Activated naive CD8-positive, alpha-beta T cell treated with anti-CD3 and anti-CD28 coated beads, Interleukin-2, amount 50 U/mL, for 24 hours (primary cell): ENCODE measurements around the gene FOXM1.
A peak's percentile ranks its signal among the peaks of the same experiment; 100 is the strongest.

Source experiments
- ATAC-seq: fragments of 150-1000 bp; cut with Tn5 transposase; one replicate; pipeline ENCODE4 v1.10.0; 2021
- DNase-seq: peaks from one replicate; pipeline ENCODE4 v3.0.0; 2021
- H3K27ac Mint-ChIP-seq: one replicate; pipeline ENCODE4 v1.8.0; 2021; ENCODE audit warnings: mild to moderate bottlenecking, mixed read lengths
- H3K27me3 Mint-ChIP-seq: one replicate; pipeline ENCODE4 v1.8.0; 2021; ENCODE audit warnings: mixed read lengths
- H3K36me3 Mint-ChIP-seq: one replicate; pipeline ENCODE4 v1.8.0; 2021; ENCODE audit warnings: low read depth, mixed read lengths
- H3K4me1 Mint-ChIP-seq: one replicate; pipeline ENCODE4 v1.8.0; 2021; ENCODE audit warnings: mixed read lengths
- H3K4me3 Mint-ChIP-seq: one replicate; pipeline ENCODE4 v1.8.0; 2021; ENCODE audit warnings: mild to moderate bottlenecking, moderate library complexity, mixed read lengths
- H3K9me3 Mint-ChIP-seq: one replicate; pipeline ENCODE4 v1.8.0; 2021; ENCODE audit warnings: mixed read lengths

The FOXM1 gene

GRCh38 chr12:2877047-2877952 lies at the start of gene FOXM1, which contains the start of gene RHNO1:
FOXM1 (minus strand) TSS chr12:2877174; CDS start chr12:2874478, 2,696 bp downstream.
RHNO1 (plus strand) TSS chr12:2877223; CDS start chr12:2885367, 8,144 bp downstream.
- Mint-ChIP-seq H3K4me3 (peak within 1 kb of the TSS; percentile 99), H3K36me3 (peaks cover 43% of the 10 kb centered on the region), H3K4me1 (peaks cover 34% of the 10 kb centered on the region), H3K27ac (peak within 1 kb of the TSS; percentile 97), H3K9me3 (no peaks in the 10 kb centered on the region), H3K27me3 (no peaks in the 10 kb centered on the region)
- DNase-seq (peak; percentile 88), ATAC-seq (peak; percentile 76)

- H3K27me3 Mint-ChIP-seq = no peaks in the 10 kb centered on the region
- peaks cover 10% of the 10 kb centered on the region for H3K36me3 Mint-ChIP-seq
- H3K9me3 Mint-ChIP-seq = no peaks in the 10 kb centered on the region
- DNase-seq = no peak
- H3K4me3 Mint-ChIP-seq = no peak overlapping the region
- no peak overlapping the region for H3K27ac Mint-ChIP-seq
- no peak for ATAC-seq
- H3K4me1 Mint-ChIP-seq = peaks cover 4% of the 10 kb centered on the region
These were observed 48.5 kb upstream of the FOXM1 start for GRCh38 chr12:2925322-2925995.

DNA sequence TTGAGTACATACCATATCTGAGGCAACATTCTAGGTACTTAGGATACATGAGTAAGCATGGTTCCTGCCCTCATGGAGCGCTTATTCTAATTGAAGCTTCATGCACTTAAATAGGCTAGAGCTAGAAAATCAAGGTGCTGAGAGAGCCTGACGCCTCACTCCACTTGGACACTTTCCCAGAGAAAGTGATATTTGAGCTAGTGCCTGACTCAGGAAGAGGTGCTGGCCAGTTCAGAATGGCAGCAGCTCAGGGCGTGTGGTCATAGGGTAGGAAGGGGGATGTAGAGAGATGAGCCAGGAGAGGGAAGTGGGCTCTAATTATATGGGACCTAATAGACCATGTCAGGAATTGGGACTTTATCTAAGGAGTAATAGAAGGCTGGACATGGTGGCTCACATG lies 47.0 kb upstream of the FOXM1 start:
- Mint-ChIP-seq H3K36me3 (peaks cover 8% of the 10 kb centered on the region), H3K27me3 (no peaks in the 10 kb centered on the region), H3K9me3 (no peaks in the 10 kb centered on the region), H3K27ac (no peak overlapping the region), H3K4me1 (peaks cover 4% of the 10 kb centered on the region), H3K4me3 (no peak overlapping the region)
- DNase-seq (no peak), ATAC-seq (no peak)

GRCh38 chr12:2923057-2923456 lies 46.1 kb upstream of the FOXM1 start:
- no peaks in the 10 kb centered on the region for H3K9me3 Mint-ChIP-seq
- peaks cover 4% of the 10 kb centered on the region for H3K4me1 Mint-ChIP-seq
- H3K36me3 Mint-ChIP-seq = peaks cover 8% of the 10 kb centered on the region
- H3K4me3 Mint-ChIP-seq = no peak overlapping the region
- no peak overlapping the region for H3K27ac Mint-ChIP-seq
- DNase-seq = no peak
- H3K27me3 Mint-ChIP-seq = no peaks in the 10 kb centered on the region
- ATAC-seq = no peak

- Mint-ChIP-seq H3K27me3 (no peaks in the 10 kb centered on the region), H3K36me3 (peaks cover 8% of the 10 kb centered on the region), H3K9me3 (no peaks in the 10 kb centered on the region), H3K4me3 (no peak overlapping the region), H3K4me1 (peaks cover 4% of the 10 kb centered on the region), H3K27ac (no peak overlapping the region)
- DNase-seq (no peak), ATAC-seq (no peak)
These were observed 45.4 kb upstream of the FOXM1 start for GRCh38 chr12:2922329-2922728.

- H3K4me1 Mint-ChIP-seq = no peaks in the 10 kb centered on the region
- no peak for ATAC-seq
- no peak overlapping the region for H3K4me3 Mint-ChIP-seq
- no peak for DNase-seq
- H3K27ac Mint-ChIP-seq = no peak overlapping the region
- H3K36me3 Mint-ChIP-seq = peaks cover 10% of the 10 kb centered on the region
- no peaks in the 10 kb centered on the region for H3K9me3 Mint-ChIP-seq
- no peaks in the 10 kb centered on the region for H3K27me3 Mint-ChIP-seq
These were observed 42.3 kb upstream of the FOXM1 start for GRCh38 chr12:2919249-2919648.

DNA sequence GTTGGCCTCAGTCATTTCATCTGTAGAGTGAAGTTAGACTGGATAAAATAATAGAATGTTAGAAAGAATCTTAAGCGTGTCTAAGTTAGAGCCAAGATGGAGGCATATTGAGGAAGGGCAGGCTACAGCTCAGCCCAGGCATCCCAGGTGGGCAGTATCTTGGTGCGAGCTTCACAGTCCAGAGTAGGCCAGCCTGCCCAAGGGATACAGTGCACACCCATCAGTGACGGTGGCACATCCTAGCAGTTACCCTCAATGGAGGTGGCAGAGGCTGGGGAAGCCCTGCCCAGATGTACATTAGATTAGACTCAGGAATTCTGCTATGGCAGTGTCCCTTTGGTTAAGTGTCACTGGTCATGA lies 35.2 kb upstream of the FOXM1 start:
- no peak overlapping the region for H3K4me3 Mint-ChIP-seq
- H3K4me1 Mint-ChIP-seq = no peaks in the 10 kb centered on the region
- no peaks in the 10 kb centered on the region for H3K9me3 Mint-ChIP-seq
- DNase-seq = no peak
- H3K36me3 Mint-ChIP-seq = peaks cover 8% of the 10 kb centered on the region
- ATAC-seq = no peak
- no peak overlapping the region for H3K27ac Mint-ChIP-seq
- no peaks in the 10 kb centered on the region for H3K27me3 Mint-ChIP-seq

DNA sequence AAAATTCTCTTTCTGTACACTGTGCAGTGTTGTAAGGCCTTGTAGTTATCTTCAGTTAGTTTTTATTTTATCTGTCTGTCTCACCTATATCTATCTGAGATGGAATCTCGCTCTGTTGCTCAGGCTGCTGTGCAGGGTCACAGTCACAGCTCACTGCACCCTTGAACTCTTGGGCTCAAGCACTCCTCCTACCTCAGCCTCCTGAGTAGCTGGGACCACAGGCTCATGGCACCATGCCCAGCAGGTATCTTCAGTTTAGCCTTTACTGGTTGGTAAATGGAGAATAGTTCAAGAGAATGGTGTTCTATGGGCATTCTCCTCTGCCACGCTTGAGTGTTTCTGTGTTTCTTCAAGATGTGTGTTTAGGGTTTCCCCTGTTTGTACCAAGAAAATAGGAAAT lies 27.3 kb upstream of the FOXM1 start:
- no peak for DNase-seq

GRCh38 chr12:2902272-2902880 lies 25.4 kb upstream of the FOXM1 start:
- H3K27ac Mint-ChIP-seq = no peak overlapping the region
- no peaks in the 10 kb centered on the region for H3K4me1 Mint-ChIP-seq
- H3K36me3 Mint-ChIP-seq = no peaks in the 10 kb centered on the region
- DNase-seq = no peak
- H3K4me3 Mint-ChIP-seq = no peak overlapping the region
- H3K27me3 Mint-ChIP-seq = no peaks in the 10 kb centered on the region
- H3K9me3 Mint-ChIP-seq = no peaks in the 10 kb centered on the region
- no peak for ATAC-seq

More for the DNA sequence above, 27.3 kb upstream of the FOXM1 start:
- no peak overlapping the region for H3K27ac Mint-ChIP-seq
- no peak overlapping the region for H3K4me3 Mint-ChIP-seq
- H3K4me1 Mint-ChIP-seq = no peaks in the 10 kb centered on the region
- no peaks in the 10 kb centered on the region for H3K36me3 Mint-ChIP-seq
- no peaks in the 10 kb centered on the region for H3K27me3 Mint-ChIP-seq
- no peaks in the 10 kb centered on the region for H3K9me3 Mint-ChIP-seq
- no peak for ATAC-seq

DNA sequence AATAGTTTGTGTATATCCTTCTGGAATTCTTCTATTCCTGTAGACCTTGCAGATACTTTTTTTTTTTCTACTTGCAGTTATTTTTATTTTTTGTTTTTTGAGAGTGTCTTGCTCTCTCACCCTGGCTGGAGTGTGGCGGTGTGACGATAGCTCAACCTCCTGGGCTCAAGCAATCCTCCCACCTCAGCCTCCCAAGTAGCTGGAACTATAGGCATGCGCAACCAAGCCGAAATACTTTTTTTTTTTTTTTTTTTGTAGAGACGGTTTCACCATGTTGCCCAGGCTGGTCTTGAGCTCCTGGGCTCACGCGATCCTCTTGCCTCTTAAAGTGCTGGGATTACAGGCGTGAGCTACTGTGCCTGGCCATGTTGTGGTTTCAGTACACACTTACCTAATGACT lies 23.7 kb upstream of the FOXM1 start:
- ATAC-seq = no peak
- no peak overlapping the region for H3K27ac Mint-ChIP-seq
- no peaks in the 10 kb centered on the region for H3K36me3 Mint-ChIP-seq
- H3K4me1 Mint-ChIP-seq = no peaks in the 10 kb centered on the region
- H3K9me3 Mint-ChIP-seq = no peaks in the 10 kb centered on the region
- H3K4me3 Mint-ChIP-seq = no peak overlapping the region
- DNase-seq = no peak
- H3K27me3 Mint-ChIP-seq = no peaks in the 10 kb centered on the region

DNA sequence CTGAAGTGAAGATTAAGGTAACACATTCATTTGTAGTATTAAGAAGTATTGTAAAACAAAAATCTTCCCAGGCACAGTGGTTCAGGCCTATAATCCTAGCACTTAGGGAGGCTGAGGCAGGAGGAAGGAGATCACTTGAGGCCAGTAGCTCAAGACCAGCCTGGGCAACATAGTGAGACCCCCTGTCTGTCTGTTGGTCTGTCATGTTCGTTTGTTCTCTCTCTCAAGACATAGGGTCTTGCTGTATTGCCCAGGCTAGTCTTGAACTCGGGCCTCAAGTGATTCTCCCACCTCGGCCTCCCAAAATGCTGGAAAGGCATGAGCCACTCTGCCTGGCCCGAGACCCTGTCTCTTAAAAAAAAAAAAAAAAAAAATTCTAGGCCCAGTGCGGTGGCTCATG lies 20.4 kb upstream of the FOXM1 start:
- no peak for ATAC-seq
- DNase-seq = no peak
- no peak overlapping the region for H3K27ac Mint-ChIP-seq

GRCh38 chr12:2895511-2895910 lies 18.5 kb upstream of the FOXM1 start:
- no peak overlapping the region for H3K27ac Mint-ChIP-seq
- no peaks in the 10 kb centered on the region for H3K27me3 Mint-ChIP-seq
- DNase-seq (no peak), ATAC-seq (no peak)
- H3K4me3 Mint-ChIP-seq = no peak overlapping the region
- no peaks in the 10 kb centered on the region for H3K9me3 Mint-ChIP-seq
- peaks cover 19% of the 10 kb centered on the region for H3K4me1 Mint-ChIP-seq
- H3K36me3 Mint-ChIP-seq = no peaks in the 10 kb centered on the region

More for the DNA sequence above, 20.4 kb upstream of the FOXM1 start:
- Mint-ChIP-seq H3K4me1 (peaks cover 5% of the 10 kb centered on the region), H3K36me3 (no peaks in the 10 kb centered on the region), H3K27me3 (no peaks in the 10 kb centered on the region), H3K9me3 (no peaks in the 10 kb centered on the region), H3K4me3 (no peak overlapping the region)

DNA sequence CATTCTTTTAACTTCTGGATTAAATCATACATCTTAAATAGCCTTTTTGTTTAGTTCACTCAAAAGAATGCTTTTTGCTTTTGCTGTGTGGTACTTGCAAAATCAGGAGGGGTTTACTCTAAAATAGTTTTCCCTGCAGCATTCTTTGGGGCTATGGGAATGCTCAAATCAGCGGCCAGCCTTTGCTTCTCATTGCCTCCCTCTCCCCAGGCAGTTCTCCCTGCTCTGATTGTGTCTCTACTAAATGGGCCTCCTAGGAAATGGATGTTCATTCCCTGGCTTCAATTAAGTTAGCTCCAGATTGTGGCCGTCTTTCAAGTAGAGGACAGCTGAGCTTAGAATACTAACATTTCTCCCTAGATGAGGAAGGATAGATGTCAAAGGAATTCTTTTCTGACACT lies 18.1 kb upstream of the FOXM1 start:
- ATAC-seq = no peak
- peaks cover 23% of the 10 kb centered on the region for H3K4me1 Mint-ChIP-seq
- no peaks in the 10 kb centered on the region for H3K27me3 Mint-ChIP-seq
- H3K36me3 Mint-ChIP-seq = no peaks in the 10 kb centered on the region
- H3K4me3 Mint-ChIP-seq = no peak overlapping the region
- no peaks in the 10 kb centered on the region for H3K9me3 Mint-ChIP-seq
- DNase-seq = no peak
- no peak overlapping the region for H3K27ac Mint-ChIP-seq

GRCh38 chr12:2893007-2893406 lies 16.0 kb upstream of the FOXM1 start:
- Mint-ChIP-seq H3K9me3 (no peaks in the 10 kb centered on the region), H3K27me3 (no peaks in the 10 kb centered on the region), H3K4me1 (peaks cover 34% of the 10 kb centered on the region), H3K36me3 (peaks cover 6% of the 10 kb centered on the region), H3K27ac (peak overlapping the region; percentile 11), H3K4me3 (peak overlapping the region; percentile 12)
- DNase-seq (no peak), ATAC-seq (no peak)

GRCh38 chr12:2892246-2892645 lies 15.3 kb upstream of the FOXM1 start:
- H3K27ac Mint-ChIP-seq = no peak overlapping the region
- no peak overlapping the region for H3K4me3 Mint-ChIP-seq
- peaks cover 13% of the 10 kb centered on the region for H3K36me3 Mint-ChIP-seq
- DNase-seq (no peak), ATAC-seq (no peak)
- peaks cover 34% of the 10 kb centered on the region for H3K4me1 Mint-ChIP-seq
- no peaks in the 10 kb centered on the region for H3K27me3 Mint-ChIP-seq
- no peaks in the 10 kb centered on the region for H3K9me3 Mint-ChIP-seq
